Epithelial cell of proximal tubule (primary cell): Measurements from ENCODE around the gene RAD51. TPM values are rescaled to one million over a fixed set of nuclear protein-coding genes. Genes with fewer than 3 reads are reported as not detected.

ENCODE experiments used
- DNase-seq: peaks from one replicate; pipeline ENCODE4 v3.0.0-alpha.2; 2011; ENCODE audit warnings: low read depth
- H3K4me3 ChIP-seq: 2 replicates; pipeline ENCODE4 v1.5.1; 2011; ENCODE audit warnings: low read depth, mild to moderate bottlenecking, low read length
- CTCF ChIP-seq: conservative IDR thresholded peaks from 2 replicates; pipeline ENCODE4 v1.5.1; 2012; ENCODE audit warnings: low read depth, mild to moderate bottlenecking, low read length
- total RNA-seq: library from RNA; depleted of rRNA; stranded (reverse); fragments of >200 nt; gene quantifications from 2 replicates; pipeline ENCODE4 v1.2.3, GENCODE V29; 2015

The RAD51 gene
- total RNA-seq, 1 donor from 2014 or later: 20.8 TPM

DNA sequence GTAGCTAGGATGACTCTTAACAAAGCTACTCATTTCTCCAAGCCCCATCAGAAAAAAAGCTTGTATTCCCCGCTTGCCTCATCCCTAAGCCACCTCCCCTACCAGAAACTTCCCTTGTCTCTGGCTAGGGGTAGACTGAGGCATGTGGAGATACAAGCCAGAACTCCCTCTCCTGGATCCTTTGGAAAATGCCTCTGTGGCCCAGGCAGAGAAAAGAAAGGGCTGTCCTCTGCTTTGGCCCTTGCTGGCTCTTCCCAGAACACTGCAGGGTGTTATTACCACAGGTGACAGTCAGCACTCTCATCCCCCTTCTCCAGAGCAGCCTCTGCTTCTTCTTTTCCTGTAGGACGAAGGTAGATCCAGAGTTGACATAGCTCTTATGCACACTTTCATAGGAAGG is 44.9 kb downstream of the RAD51 start:
- no peak for DNase-seq
- peak; percentile 21 for TF ChIP-seq CTCF
- no peak overlapping the region for H3K4me3 ChIP-seq

- DNase-seq: no peak
- no peak for TF ChIP-seq CTCF
- H3K4me3 ChIP-seq: no peak overlapping the region
These were observed 48.5 kb downstream of the RAD51 start for GRCh38 chr15:40743485-40743901.

- H3K4me3 ChIP-seq: no peak overlapping the region
- peak; percentile 56 for DNase-seq
- peak; percentile 28 for TF ChIP-seq CTCF
These were observed 49.2 kb downstream of the RAD51 start for GRCh38 chr15:40743921-40744814.

DNA sequence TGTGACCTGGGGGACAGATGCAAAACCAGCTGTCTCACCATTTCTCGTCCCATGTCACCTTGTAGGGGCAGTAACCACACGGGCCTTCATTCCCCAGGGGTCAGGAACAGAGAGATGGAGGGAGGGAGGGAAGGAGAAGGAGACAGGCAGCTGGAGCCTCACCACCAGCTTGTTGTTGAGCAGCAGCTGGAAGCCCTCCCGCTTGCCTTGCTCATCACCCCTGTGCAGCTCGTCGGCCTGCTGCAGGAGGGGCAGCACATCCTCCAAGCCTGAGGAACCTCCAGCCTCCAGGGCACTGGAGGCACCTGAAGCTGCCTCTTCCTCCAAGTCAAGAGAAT is 49.8 kb downstream of the RAD51 start:
- DNase-seq: no peak
- no peak overlapping the region for H3K4me3 ChIP-seq
- TF ChIP-seq CTCF: no peak

- TF ChIP-seq CTCF: no peak
- no peak for DNase-seq
- H3K4me3 ChIP-seq: no peak overlapping the region
These were observed 52.0 kb downstream of the RAD51 start for GRCh38 chr15:40746916-40747418.

- no peak for DNase-seq
- H3K4me3 ChIP-seq: no peak overlapping the region
- no peak for TF ChIP-seq CTCF
These were observed 53.0 kb downstream of the RAD51 start for GRCh38 chr15:40747685-40748631.
